Spleen (tissue), 11 donors: ENCODE data around the gene TRPT1. TPM values are rescaled to one million over a fixed set of nuclear protein-coding genes. Genes with fewer than 3 reads are reported as not detected.
A peak's percentile ranks its signal among the peaks of the same experiment; 100 is the strongest.
"Not testable (repeated sequence)": the region's sequence is repeated elsewhere in the genome, so short reads cannot be mapped to it uniquely, and the experiment has no call there.

Experiments
- DNase-seq: peaks from one replicate; pipeline ENCODE4 v3.0.0-alpha.2; 2020
- H3K27ac ChIP-seq, 8 donors: fragments of 200-600 bp; sonication (generic) in 7 of 8; 1 replicate in 4 of 8; 2 replicates in 4 of 8; pipeline versions ENCODE4 v1.5.0 to v1.8.0; 2016 to 2021; ENCODE audit warnings: inconsistent platforms in 4 of 8, mild to moderate bottlenecking in 4 of 8, moderate library complexity in 1 of 8
- H3K27me3 ChIP-seq, 7 donors: fragments of 200-600 bp; sonication (generic) in 6 of 7; replicated peaks in 1 of 7; 1 replicate in 4 of 7; 2 replicates in 3 of 7; pipeline versions ENCODE4 v1.5.0 to v1.8.0; 2016 to 2021; ENCODE audit warnings: inconsistent platforms in 3 of 7, mild to moderate bottlenecking in 1 of 7
- H3K36me3 ChIP-seq, 6 donors: fragments of 200-600 bp; sonication (generic) in 5 of 6; 1 replicate in 4 of 6; 2 replicates in 2 of 6; pipeline versions ENCODE4 v1.5.0 to v1.8.0; 2016 to 2021; ENCODE audit warnings: inconsistent platforms in 2 of 6
- H3K4me1 ChIP-seq, 6 donors: fragments of 200-600 bp; sonication (generic) in 5 of 6; 1 replicate in 3 of 6; 2 replicates in 3 of 6; pipeline versions ENCODE4 v1.5.0 to v1.8.0; 2016 to 2021; ENCODE audit warnings: inconsistent platforms in 3 of 6
- H3K4me3 ChIP-seq, 8 donors: fragments of 200-600 bp; sonication (generic) in 7 of 8; 1 replicate in 4 of 8; 2 replicates in 4 of 8; pipeline versions ENCODE4 v1.5.0 to v1.8.0; 2016 to 2021; ENCODE audit warnings: inconsistent platforms in 4 of 8, mild to moderate bottlenecking in 4 of 8, moderate library complexity in 2 of 8
- H3K9me3 ChIP-seq, 8 donors: fragments of 200-600 bp; sonication (generic) in 7 of 8; 1 replicate in 4 of 8; 2 replicates in 4 of 8; pipeline versions ENCODE4 v1.5.0 to v1.8.0; 2016 to 2021; ENCODE audit warnings: inconsistent platforms in 4 of 8
- CTCF ChIP-seq, 11 experiments: fragments of 200-600 bp in 7 of 11; fragments of 450-650 bp in 4 of 11; sonication (generic) in 4 of 11; IDR thresholded peaks in 8 of 11; conservative IDR thresholded peaks in 3 of 11; 1 replicate in 7 of 11; 2 replicates in 4 of 11; pipeline versions ENCODE4 v1.4.0 to v1.8.0; 2016 to 2021; ENCODE audit warnings: antibody characterized with exemption in 11 of 11, inconsistent platforms in 4 of 11, mild to moderate bottlenecking in 1 of 11
- POLR2A ChIP-seq, 3 donors: fragments of 450-650 bp; IDR thresholded peaks; one replicate each; pipeline ENCODE4 v1.5.1; 2017; ENCODE audit warnings: antibody characterized with exemption in 3 of 3, mild to moderate bottlenecking in 1 of 3
- POLR2AphosphoS5 ChIP-seq, 3 donors: sonication (generic); formaldehyde crosslinking; IDR thresholded peaks; one replicate each; pipeline ENCODE4 v1.5.1; 2017; ENCODE audit warnings: antibody characterized with exemption in 3 of 3
- WGBS, 5 donors: extraction: QIAGEN DNeasy Blood & Tissue Kit in 3 of 5; methylation state at CpG; one replicate each; pipeline versions ENCODE4 v1.1.5 to v1.1.7; 2013 to 2018; 5-methylcytosine and 5-hydroxymethylcytosine counted together
- intact Hi-C: fragments of 100-400 bp; cut with DNase I; formaldehyde crosslinking; loops from one replicate; pipeline ENCODE4 v1.15.0; 2023; ENCODE audit warnings: low total_unique reads
- polyA plus RNA-seq, 3 donors: library from polyadenylated mRNA; stranded (reverse); fragments of 200-250 nt; gene quantifications; one replicate each; pipeline ENCODE4 v1.2.1, GENCODE V29; 2013
- total RNA-seq, 7 donors: library from RNA; depleted of rRNA in 3 of 7; stranded (reverse); fragments of >200 nt in 3 of 7; fragmentation: NEBNext Ultra II Directional in 4 of 7; extraction: Animal tissue kit (Norgen Biotek cat#: 25700) in 4 of 7; gene quantifications; one replicate each; pipeline versions ENCODE4 v1.1.0 to v1.2.1, GENCODE V29; 2016 to 2021
- donor health status: healthy with polysubstance abuse.
- donor health status: DM: no; HTN: no; CAD: no; lungs with moderate emphysema.
- donor health status: DM: no; HTN: no; CAD: no.
- donor health status: Bipolar disorder and iron deficiency.
- donor health status: healthy.
- donor health status: DM: no; HTN: no; CAD: no.
- donor health status: DM: yes; HTN: yes; CAD: no.

Gene TRPT1
- total and polyA plus RNA-seq, 10 donors: 34.2 to 74.0 (median 46.4) TPM

- peaks cover 0 to 15% (median 5%) of the 10 kb centered on the region in 6 donors for H3K36me3 ChIP-seq
- no peak for DNase-seq
- H3K27me3 ChIP-seq: no peaks in the 10 kb centered on the region
- no peaks in the 10 kb centered on the region for H3K9me3 ChIP-seq
- H3K4me3 ChIP-seq: no peak overlapping the region
- H3K27ac ChIP-seq: no peak overlapping the region
- intact Hi-C loops: no loop called here
- TF ChIP-seq POLR2AphosphoS5 (IDR thresholded peaks at IDR 0.05): no peak
- no peak for TF ChIP-seq CTCF (IDR thresholded peaks at IDR 0.05 in 8 of 11, conservative IDR thresholded peaks at IDR 0.05 in 3 of 11)
- TF ChIP-seq POLR2A (IDR thresholded peaks at IDR 0.05): no peak
- 60 to 88% (median 80%) methylated on average over 1 to 7 of the region's 7 CpGs for WGBS, 5 donors
- H3K4me1 ChIP-seq: peaks cover 20 to 83% (median 63%) of the 10 kb centered on the region in 6 donors
Measured at GRCh38 chr11:64248578-64248977, 22.6 kb upstream of the TRPT1 start.

- no peak for DNase-seq
- no peak for TF ChIP-seq POLR2AphosphoS5 (IDR thresholded peaks at IDR 0.05)
- H3K4me3 ChIP-seq: peak overlapping the region; percentile 39 to 90 (median 77)
- peaks cover 17 to 83% (median 62%) of the 10 kb centered on the region in 6 donors for H3K4me1 ChIP-seq
- no peaks in the 10 kb centered on the region for H3K27me3 ChIP-seq
- H3K27ac ChIP-seq: peak overlapping the region in 7 of 8 donors; percentile 72 to 100 (median 86)
- WGBS, 5 donors: 53 to 66% (median 56%) methylated on average over 31 of the region's 31 CpGs
- intact Hi-C loops: no loop called here
- H3K9me3 ChIP-seq: no peaks in the 10 kb centered on the region
- H3K36me3 ChIP-seq: peaks cover 0 to 21% (median 9%) of the 10 kb centered on the region in 6 donors
Measured at GRCh38 chr11:64247729-64248531, 21.9 kb upstream of the TRPT1 start.

DNA sequence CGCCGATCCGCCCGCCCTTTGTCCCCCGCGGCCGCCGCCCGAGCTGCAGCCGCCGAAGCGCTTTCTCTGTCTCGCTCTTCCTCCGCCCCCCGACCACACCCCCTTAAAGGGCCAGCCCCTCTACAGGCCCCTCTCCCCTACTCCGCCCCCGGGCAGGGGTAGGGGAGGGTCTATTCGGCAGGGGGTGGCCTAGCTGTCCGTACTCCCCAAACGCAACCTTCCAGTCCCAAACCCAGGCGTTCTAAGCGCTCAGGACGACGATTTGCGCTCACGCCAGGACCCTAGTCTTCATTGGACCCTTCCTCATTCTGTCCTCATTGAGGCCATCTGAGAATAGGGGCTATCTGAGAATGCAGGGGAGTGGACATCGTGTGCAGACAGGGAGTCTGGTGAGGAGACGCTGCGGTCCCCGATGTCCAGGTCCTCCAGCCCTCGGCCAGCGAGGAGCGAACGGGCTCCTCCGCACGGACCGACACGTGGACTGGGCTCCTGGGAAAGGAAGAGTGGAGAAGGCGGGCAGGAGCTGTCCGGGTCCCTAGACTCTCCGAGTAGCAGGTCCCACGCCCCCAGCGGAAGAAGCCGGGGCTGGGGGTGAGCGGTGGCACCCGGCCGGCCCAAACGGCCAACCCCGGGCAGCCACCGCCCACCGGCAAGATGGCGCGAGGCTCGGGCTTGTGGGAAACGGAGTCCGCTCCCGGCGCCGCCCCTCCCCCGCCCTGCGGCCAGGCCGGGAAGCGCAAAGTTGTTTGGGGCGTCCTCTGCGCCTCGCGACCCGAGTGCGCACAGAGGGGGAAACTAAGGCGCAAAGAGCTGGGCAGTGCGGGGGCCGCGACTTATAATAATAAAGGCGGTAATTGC is 21.1 kb upstream of the TRPT1 start, which contains the start of gene PPP1R14B:
Gene PPP1R14B, minus strand, starts transcription at position 73 of the 858 bp plus-strand sequence. CDS start 270 bp downstream, outside the sequence.
- Histone ChIP-seq H3K4me1 (peaks cover 17 to 83% (median 62%) of the 10 kb centered on the region in 6 donors), H3K27me3 (no peaks in the 10 kb centered on the region), H3K27ac (peak within 1 kb of the TSS; percentile 66 to 100 (median 84)), H3K36me3 (peaks cover 0 to 24% (median 9%) of the 10 kb centered on the region in 6 donors), H3K4me3 (peak within 1 kb of the TSS; percentile 58 to 90 (median 77)), H3K9me3 (no peaks in the 10 kb centered on the region)
- intact Hi-C loops: no loop called here
- WGBS, 5 donors: 1 to 2% (median 2%) methylated on average over 25 to 74 of the region's 74 CpGs
- TF ChIP-seq POLR2AphosphoS5 (IDR thresholded peaks at IDR 0.05) (peak; percentile 44 to 82 (median 71)), POLR2A (IDR thresholded peaks at IDR 0.05) (no peak), CTCF (IDR thresholded peaks at IDR 0.05 in 8 of 11, conservative IDR thresholded peaks at IDR 0.05 in 3 of 11) (peak in 5 of 11 experiments; percentile 5 to 43 (median 23))
- DNase-seq: peak; percentile 96

DNA sequence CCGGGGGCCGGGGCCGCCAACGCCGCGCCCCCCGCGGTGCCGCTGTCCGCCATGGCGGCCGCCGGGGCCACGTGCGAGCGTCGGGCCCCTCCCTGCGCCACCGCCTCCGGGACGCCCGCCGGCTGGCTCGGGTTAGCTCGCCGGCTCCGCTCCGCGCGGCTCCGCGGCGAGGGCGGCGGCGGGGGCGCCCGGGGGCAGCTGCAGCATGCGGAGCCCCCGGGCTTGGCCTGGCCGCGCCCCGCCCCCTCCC is 20.6 kb upstream of the TRPT1 start:
- WGBS, 5 donors: 0 to 3% (median 0%) methylated on average over 3 to 43 of the region's 43 CpGs
- Histone ChIP-seq H3K4me1 (peaks cover 18 to 83% (median 59%) of the 10 kb centered on the region in 6 donors), H3K27ac (peak overlapping the region; percentile 33 to 100 (median 84)), H3K36me3 (peaks cover 0 to 24% (median 9%) of the 10 kb centered on the region in 6 donors), H3K4me3 (peak overlapping the region; percentile 58 to 90 (median 77))
- H3K27me3 ChIP-seq, intact Hi-C loops, H3K9me3 ChIP-seq, DNase-seq: not testable (repeated sequence)
